Heart left ventricle (tissue), 16 donors: ENCODE measurements around the gene MIB1. TPM values are rescaled to one million over a fixed set of nuclear protein-coding genes. Genes with fewer than 3 reads are reported as not detected.

Experiments used
- ATAC-seq, 4 donors: fragments of 200-7000 bp; cut with Tn5 transposase; one replicate each; pipeline ENCODE4 v1.9.1; 2020 to 2022; ENCODE audit warnings: moderate library complexity in 4 of 4, mild to moderate bottlenecking in 3 of 4, moderate number of reproducible peaks in 1 of 4
- DNase-seq, 5 donors: peaks; one replicate each; pipeline ENCODE4 v3.0.0-alpha.2; 2020
- H3K27ac ChIP-seq, 12 donors: fragments of 200-600 bp; sonication (generic) in 4 of 12; one replicate each; pipeline versions ENCODE4 v1.5.0 to v1.8.0; 2016 to 2022; ENCODE audit warnings: mild to moderate bottlenecking in 2 of 12
- H3K27me3 ChIP-seq, 9 donors: fragments of 200-600 bp; sonication (generic) in 2 of 9; one replicate each; pipeline versions ENCODE4 v1.5.1 to v1.8.0; 2016 to 2022; ENCODE audit warnings: mild to moderate bottlenecking in 3 of 9
- H3K36me3 ChIP-seq, 9 donors: fragments of 200-600 bp; sonication (generic) in 2 of 9; one replicate each; pipeline versions ENCODE4 v1.5.0 to v1.8.0; 2018 to 2022; ENCODE audit warnings: mild to moderate bottlenecking in 2 of 9
- H3K4me1 ChIP-seq, 12 donors: fragments of 200-600 bp; sonication (generic) in 4 of 12; one replicate each; pipeline versions ENCODE4 v1.5.0 to v1.8.0; 2016 to 2022; ENCODE audit warnings: mild to moderate bottlenecking in 3 of 12
- H3K4me3 ChIP-seq, 12 donors: fragments of 200-600 bp; sonication (generic) in 4 of 12; one replicate each; pipeline versions ENCODE4 v1.5.0 to v1.8.0; 2017 to 2022; ENCODE audit warnings: mild to moderate bottlenecking in 9 of 12, moderate library complexity in 4 of 12
- H3K9me3 ChIP-seq, 12 donors: fragments of 200-600 bp; sonication (generic) in 4 of 12; one replicate each; pipeline versions ENCODE4 v1.5.0 to v1.8.0; 2016 to 2022; ENCODE audit warnings: mild to moderate bottlenecking in 1 of 12
- POLR2A ChIP-seq, 2 donors: fragments of 450-650 bp; IDR thresholded peaks; one replicate each; pipeline ENCODE4 v1.6.1; 2017; ENCODE audit warnings: antibody characterized with exemption in 2 of 2, mild to moderate bottlenecking in 2 of 2, moderate library complexity in 2 of 2
- WGBS, 4 donors: extraction: QIAGEN DNeasy Blood & Tissue Kit in 2 of 4; methylation state at CpG; one replicate each; pipeline versions ENCODE4 v1.1.5 to v1.1.7; 2013 to 2018; 5-methylcytosine and 5-hydroxymethylcytosine counted together
- intact Hi-C, 10 donors: fragments of 100-400 bp; cut with DNase I; formaldehyde crosslinking; loops; one replicate each; pipeline versions ENCODE4 v1.11.1 to v1.14.2; 2022
- polyA plus RNA-seq, 2 donors: library from polyadenylated mRNA; stranded (reverse); fragments of 200-250 nt; gene quantifications; one replicate each; pipeline ENCODE4 v1.2.3, GENCODE V29; 2013
- total RNA-seq, 9 donors: library from RNA; depleted of rRNA in 2 of 9; stranded (reverse); fragments of >200 nt in 2 of 9; fragmentation: NEBNext Ultra II Directional in 3 of 9; extraction: Animal tissue kit (Norgen Biotek cat#: 25700) in 3 of 9; gene quantifications; one replicate each; pipeline versions ENCODE4 v1.1.0 to v1.2.4, GENCODE V29; 2016 to 2023
- TF ChIP-seq, protein P1 (sequence below), 12 donors: fragments of 200-600 bp; sonication (generic) in 4 of 12; IDR thresholded peaks; one replicate each; pipeline versions ENCODE4 v1.5.0 to v1.8.0; 2018 to 2022; ENCODE audit warnings: antibody characterized with exemption in 12 of 12, mild to moderate bottlenecking in 5 of 12
- donor health status: ischemic (EF 13 %, LVEDD 7.1; RV severe dilation, severe dysfunction).
- donor health status: healthy with polysubstance abuse.
- donor health status: DM: no; HTN: yes; CAD: no.
- donor health status: DM: no; HTN: no; CAD: no.
- donor health status: ischemic (EF 25% LVEDD 6.9; RV normal size, moderate dysfunction).
- donor health status: ischemic (EF 25% LVEDD 5.7; RV mildly dilated, moderate dysfunction).
- donor health status: healthy.
- donor health status: DM: yes; HTN: yes; CAD: no.
- donor health status: ischemic (EF 35%, LVEDD 5.7; RV mildly dilated, moderate dysfunction).
- donor health status: nonischemic (EF 11% LVEDD 7.7; RV severe dilation, severe dysfunction).
- donor health status: DM: yes; HTN: yes; CAD: no.
- donor health status: PGD.
- donor health status: ischemic (EF 29% LVEDD 5.4; RV normal size, mild dysfunction).
- donor health status: nonischemic (EF 23%, LVEDD 6.1; RV moderate dilation, normal function).

Gene MIB1
- total and polyA plus RNA-seq, 11 donors = 2.5 to 33.4 (median 19.5) TPM

DNA sequence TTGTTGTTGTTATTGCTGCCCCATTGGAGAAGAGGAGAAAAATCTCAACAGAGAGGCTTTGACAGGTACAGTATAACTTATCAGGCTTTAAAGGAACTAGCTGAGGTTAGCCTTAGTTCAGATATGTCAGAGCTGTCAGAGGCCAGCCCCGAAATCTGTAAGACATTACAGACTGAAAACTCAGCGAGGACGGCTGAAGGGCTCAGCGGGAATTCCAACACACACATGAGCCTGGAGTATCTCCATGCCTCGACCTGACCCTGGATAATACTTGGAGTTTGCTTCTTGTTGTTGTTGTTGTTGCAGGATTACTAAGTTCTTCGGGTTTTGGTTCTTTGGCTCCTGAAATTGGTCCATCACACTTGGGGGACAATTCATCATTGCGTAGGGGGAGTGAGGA is 166.9 kb downstream of the MIB1 start:
- peaks cover 0 to 8% (median 0%) of the 10 kb centered on the region in 12 donors for H3K4me1 ChIP-seq
- DNase-seq (no peak), ATAC-seq (no peak)
- intact Hi-C loops = no loop called here
- TF ChIP-seq POLR2A (IDR thresholded peaks at IDR 0.05) = no peak
- TF ChIP-seq, protein P1, sequence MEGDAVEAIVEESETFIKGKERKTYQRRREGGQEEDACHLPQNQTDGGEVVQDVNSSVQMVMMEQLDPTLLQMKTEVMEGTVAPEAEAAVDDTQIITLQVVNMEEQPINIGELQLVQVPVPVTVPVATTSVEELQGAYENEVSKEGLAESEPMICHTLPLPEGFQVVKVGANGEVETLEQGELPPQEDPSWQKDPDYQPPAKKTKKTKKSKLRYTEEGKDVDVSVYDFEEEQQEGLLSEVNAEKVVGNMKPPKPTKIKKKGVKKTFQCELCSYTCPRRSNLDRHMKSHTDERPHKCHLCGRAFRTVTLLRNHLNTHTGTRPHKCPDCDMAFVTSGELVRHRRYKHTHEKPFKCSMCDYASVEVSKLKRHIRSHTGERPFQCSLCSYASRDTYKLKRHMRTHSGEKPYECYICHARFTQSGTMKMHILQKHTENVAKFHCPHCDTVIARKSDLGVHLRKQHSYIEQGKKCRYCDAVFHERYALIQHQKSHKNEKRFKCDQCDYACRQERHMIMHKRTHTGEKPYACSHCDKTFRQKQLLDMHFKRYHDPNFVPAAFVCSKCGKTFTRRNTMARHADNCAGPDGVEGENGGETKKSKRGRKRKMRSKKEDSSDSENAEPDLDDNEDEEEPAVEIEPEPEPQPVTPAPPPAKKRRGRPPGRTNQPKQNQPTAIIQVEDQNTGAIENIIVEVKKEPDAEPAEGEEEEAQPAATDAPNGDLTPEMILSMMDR (IDR thresholded peaks at IDR 0.05) = no peak
- H3K36me3 ChIP-seq = no peaks in the 10 kb centered on the region
- no peaks in the 10 kb centered on the region for H3K27me3 ChIP-seq
- WGBS, 4 donors = 45 to 60% (median 57%) methylated on average over 7 of the region's 7 CpGs
- no peak overlapping the region for H3K27ac ChIP-seq
- H3K9me3 ChIP-seq = no peaks in the 10 kb centered on the region
- H3K4me3 ChIP-seq = no peak overlapping the region

DNA sequence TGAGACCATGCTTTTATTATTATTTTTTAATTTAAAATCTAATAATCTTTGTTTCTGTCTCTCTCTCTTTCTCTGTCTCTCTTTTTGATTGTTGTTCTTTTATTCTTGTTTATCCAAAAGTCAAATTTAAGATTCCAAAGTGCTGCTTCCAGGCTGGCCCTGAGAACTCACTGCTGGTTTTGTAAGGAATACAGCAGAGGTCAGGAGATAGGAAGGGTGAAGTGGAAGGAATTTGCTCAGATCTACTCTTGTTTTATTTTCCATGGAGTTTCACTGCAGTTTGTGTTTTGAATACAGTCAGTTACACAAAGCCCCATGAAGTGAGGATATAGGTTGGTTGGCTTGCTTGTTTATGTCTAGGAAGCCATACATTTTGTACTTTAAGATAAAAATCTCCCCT is 168.1 kb downstream of the MIB1 start:
- intact Hi-C loops = no loop called here
- DNase-seq (no peak), ATAC-seq (no peak)
- H3K27ac ChIP-seq = no peak overlapping the region
- TF ChIP-seq, protein P1 (IDR thresholded peaks at IDR 0.05) = no peak
- no peak for TF ChIP-seq POLR2A (IDR thresholded peaks at IDR 0.05)
- H3K9me3 ChIP-seq = no peaks in the 10 kb centered on the region
- no peaks in the 10 kb centered on the region for H3K27me3 ChIP-seq
- H3K36me3 ChIP-seq = no peaks in the 10 kb centered on the region
- H3K4me3 ChIP-seq = no peak overlapping the region
- H3K4me1 ChIP-seq = peaks cover 0 to 8% (median 0%) of the 10 kb centered on the region in 12 donors

DNA sequence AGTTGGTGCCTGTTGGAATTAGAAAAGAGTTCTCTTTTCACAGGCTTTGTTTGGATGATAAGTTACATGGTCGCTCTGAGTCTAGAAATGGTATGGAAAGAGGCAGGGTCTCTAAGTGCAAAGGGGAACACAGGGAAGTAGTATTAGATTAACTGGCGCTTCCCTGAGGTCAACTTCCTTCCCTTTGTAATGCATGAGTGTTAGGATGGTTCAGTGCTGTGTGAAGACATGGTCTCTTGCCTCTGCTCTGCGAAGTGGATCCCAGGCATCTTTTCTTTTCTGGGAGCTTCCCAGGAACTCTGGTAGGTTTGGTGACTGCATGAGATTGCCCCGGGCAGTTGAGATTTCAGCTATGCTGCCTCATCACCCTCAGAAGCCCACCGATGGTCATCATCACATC is 170.3 kb downstream of the MIB1 start:
- ATAC-seq (no peak), DNase-seq (no peak)
- TF ChIP-seq, protein P1 (IDR thresholded peaks at IDR 0.05) = no peak
- TF ChIP-seq POLR2A (IDR thresholded peaks at IDR 0.05) = no peak
- no peak overlapping the region for H3K4me3 ChIP-seq
- intact Hi-C loops = loop anchor here in 9 of 10 donors (5.0 to 10.0 kb wide), 5 partner anchors 254 to 794 kb away; partner anchors contain the start of gene GATA6 (in 3 of the 9)
- H3K27ac ChIP-seq = no peak overlapping the region
- H3K27me3 ChIP-seq = no peaks in the 10 kb centered on the region
- no peaks in the 10 kb centered on the region for H3K36me3 ChIP-seq
- 67 to 80% (median 72%) methylated on average over 5 of the region's 5 CpGs for WGBS, 4 donors
- no peaks in the 10 kb centered on the region for H3K4me1 ChIP-seq
- H3K9me3 ChIP-seq = no peaks in the 10 kb centered on the region

DNA sequence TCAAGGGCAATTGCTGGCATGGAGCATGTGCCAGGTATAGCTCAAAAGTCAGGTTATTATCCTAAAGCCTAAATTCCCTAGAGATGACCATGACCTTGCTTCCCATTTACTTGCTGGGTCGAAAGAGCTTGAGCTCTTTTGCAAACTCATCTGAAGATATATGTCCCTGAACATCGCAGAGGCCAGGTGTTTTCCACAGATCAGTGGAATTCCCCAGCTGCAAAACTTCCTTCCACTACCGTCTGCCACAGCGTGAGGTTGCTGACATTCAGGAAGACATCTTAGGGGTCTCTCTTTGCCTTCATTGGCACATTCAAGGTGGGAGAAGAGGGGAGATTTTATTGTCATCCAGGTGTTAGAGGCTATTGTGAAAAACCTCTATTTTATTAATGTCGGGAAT is 171.0 kb downstream of the MIB1 start:
- no peaks in the 10 kb centered on the region for H3K9me3 ChIP-seq
- H3K27ac ChIP-seq = no peak overlapping the region
- no peaks in the 10 kb centered on the region for H3K4me1 ChIP-seq
- H3K4me3 ChIP-seq = no peak overlapping the region
- ATAC-seq (no peak), DNase-seq (no peak)
- TF ChIP-seq POLR2A (IDR thresholded peaks at IDR 0.05) = no peak
- TF ChIP-seq, protein P1 (IDR thresholded peaks at IDR 0.05) = no peak
- intact Hi-C loops = loop anchor here in 9 of 10 donors (5.0 to 10.0 kb wide), 5 partner anchors 253 to 793 kb away; partner anchors contain the start of gene GATA6 (in 3 of the 9)
- H3K36me3 ChIP-seq = no peaks in the 10 kb centered on the region
- no peaks in the 10 kb centered on the region for H3K27me3 ChIP-seq
- WGBS, 4 donors = 53 to 66% (median 55%) methylated on average over 5 of the region's 5 CpGs
